SK-N-SH (cell line): ENCODE results near the gene UBR2. TPM values are rescaled to one million over a fixed set of nuclear protein-coding genes. Genes with fewer than 3 reads are reported as not detected.

ENCODE experiments used
- CTCF ChIA-PET: fragments of 300-600, 350-600 bp; formaldehyde crosslinking; extraction: SDS; loops from one replicate; lab custom pipeline; 2021; lab: Yijun Ruan, JAX
- POLR2A ChIA-PET: fragments of 350-600 bp; sonication (Branson Sonifier 250); formaldehyde crosslinking; extraction: SDS; loops from one replicate; lab custom pipeline; 2020; ENCODE audit warnings: antibody characterized with exemption, inconsistent platforms; lab: Yijun Ruan, JAX
- DNase-seq: peaks from one replicate; pipeline ENCODE4 v3.0.0; 2012
- H2AFZ ChIP-seq: fragments of 200-600 bp; sonication (generic); 2 replicates; pipeline ENCODE4 v1.8.1; 2016; ENCODE audit warnings: antibody characterized with exemption, mild to moderate bottlenecking, low read depth
- H3F3A ChIP-seq: fragments of 200-600 bp; sonication (generic); replicated peaks from 2 replicates; pipeline ENCODE3; 2016; ENCODE audit warnings: antibody characterized with exemption, mild to moderate bottlenecking; ENCODE audit not compliant: insufficient read depth
- H3K27ac ChIP-seq, 2 experiments: fragments of 200-500 bp in 1 of 2; fragments of 200-600 bp in 1 of 2; sonication (Bioruptor generic) in 1 of 2; sonication (generic), shearing (Covaris generic) in 1 of 2; 2 replicates each; pipeline versions ENCODE4 v1.5.1 to v1.6.1; 2014 to 2016; ENCODE audit warnings: low read depth in 2 of 2, inconsistent platforms in 1 of 2, low read length in 1 of 2, mild to moderate bottlenecking in 1 of 2, mixed read lengths in 1 of 2
- H3K27me3 ChIP-seq: fragments of 200-600 bp; sonication (generic), shearing (Covaris generic); 2 replicates; pipeline ENCODE4 v1.6.1; 2016; ENCODE audit warnings: mixed run types; ENCODE audit not compliant: insufficient read depth
- H3K36me3 ChIP-seq, 2 experiments: fragments of 200-500 bp in 1 of 2; fragments of 200-600 bp in 1 of 2; sonication (Bioruptor generic) in 1 of 2; sonication (generic) in 1 of 2; replicated peaks in 1 of 2; 2 replicates each; pipeline versions ENCODE3 to v1.5.1; 2014 to 2016; ENCODE audit warnings: low read length in 1 of 2, mild to moderate bottlenecking in 1 of 2; ENCODE audit not compliant: insufficient read depth in 2 of 2, control insufficient read depth in 1 of 2
- H3K4me1 ChIP-seq, 2 experiments: fragments of 200-500 bp in 1 of 2; fragments of 200-600 bp in 1 of 2; sonication (Bioruptor generic) in 1 of 2; sonication (generic), shearing (Covaris generic) in 1 of 2; 2 replicates each; pipeline versions ENCODE4 v1.5.1 to v1.6.1; 2014 to 2016; ENCODE audit warnings: low read depth in 1 of 2, low read length in 1 of 2, mixed run types in 1 of 2; ENCODE audit not compliant: insufficient read depth in 2 of 2, control insufficient read depth in 1 of 2
- H3K4me2 ChIP-seq: fragments of 200-600 bp; sonication (generic), shearing (Covaris generic); 2 replicates; pipeline ENCODE4 v1.6.1; 2017; ENCODE audit warnings: mixed run types
- H3K4me3 ChIP-seq, 2 experiments: fragments of 200-500 bp in 1 of 2; fragments of 200-600 bp in 1 of 2; sonication (Bioruptor generic) in 1 of 2; sonication (generic), shearing (Covaris generic) in 1 of 2; 2 replicates each; pipeline versions ENCODE4 v1.5.1 to v1.8.1; 2014 to 2016; ENCODE audit warnings: low read depth in 2 of 2, inconsistent platforms in 1 of 2, low read length in 1 of 2, mild to moderate bottlenecking in 1 of 2, mixed read lengths in 1 of 2, moderate library complexity in 1 of 2
- H3K79me2 ChIP-seq: fragments of 200-600 bp; sonication (generic); 2 replicates; pipeline ENCODE4 v1.8.1; 2017; ENCODE audit warnings: mild to moderate bottlenecking; ENCODE audit not compliant: insufficient read depth
- H3K9ac ChIP-seq: fragments of 200-600 bp; sonication (generic); 2 replicates; pipeline ENCODE4 v1.6.1; 2017; ENCODE audit warnings: mixed run types
- H3K9me2 ChIP-seq: fragments of 200-600 bp; sonication (generic); 2 replicates; pipeline ENCODE4 v1.6.1; 2017; ENCODE audit warnings: mixed run types
- H3K9me3 ChIP-seq: fragments of 200-600 bp; sonication (generic); 2 replicates; pipeline ENCODE4 v1.6.1; 2017; ENCODE audit warnings: mixed run types, mild to moderate bottlenecking, moderate library complexity
- H4K20me1 ChIP-seq: fragments of 200-600 bp; sonication (generic); 2 replicates; pipeline ENCODE4 v1.6.1; 2017; ENCODE audit warnings: mild to moderate bottlenecking, mixed run types; ENCODE audit not compliant: insufficient read depth
- EP300 ChIP-seq, 2 experiments: IDR thresholded peaks; 2 replicates each; pipeline versions ENCODE4 v1.4.0 to v1.6.1; 2012; ENCODE audit warnings: borderline replicate concordance in 1 of 2, low read depth in 1 of 2, low read length in 1 of 2
- EZH2phosphoT487 ChIP-seq: fragments of 200-600 bp; sonication (generic); IDR thresholded peaks from 2 replicates; pipeline ENCODE4 v1.6.1; 2017; ENCODE audit warnings: low read depth, mixed run types, mild to moderate bottlenecking, antibody characterized with exemption, moderate library complexity, borderline replicate concordance
- NRF1 ChIP-seq: IDR thresholded peaks from 2 replicates; pipeline ENCODE4 v1.6.1; 2012; ENCODE audit warnings: low read depth, mild to moderate bottlenecking, low read length
- PBX3 ChIP-seq: IDR thresholded peaks from 2 replicates; pipeline ENCODE4; 2012
- RFX5 ChIP-seq: IDR thresholded peaks from 2 replicates; pipeline ENCODE4 v1.6.1; 2012; ENCODE audit warnings: mild to moderate bottlenecking, improper control_type of control experiment, low read length
- SIN3A ChIP-seq: IDR thresholded peaks from 2 replicates; pipeline ENCODE4 v1.6.1; 2012; ENCODE audit warnings: low read depth, mild to moderate bottlenecking, low read length, moderate library complexity, borderline replicate concordance
- SMC3 ChIP-seq: IDR thresholded peaks from 2 replicates; pipeline ENCODE4 v1.6.1; 2012; ENCODE audit warnings: low read depth, low read length, improper control_type of control experiment
- TEAD4 ChIP-seq: IDR thresholded peaks from 2 replicates; pipeline ENCODE4 v1.4.0; 2012; ENCODE audit warnings: mild to moderate bottlenecking, borderline replicate concordance; ENCODE audit not compliant: insufficient read depth
- WGBS: methylation state at CpG from one replicate; pipeline ENCODE4 v1.1.6; 2017; ENCODE audit warnings: low lambda C conversion rate; 5-methylcytosine and 5-hydroxymethylcytosine counted together
- polyA plus RNA-seq, 3 experiments: library from polyadenylated mRNA; depleted of rRNA; stranded (reverse); fragments of >200 nt; gene quantifications; 2 replicates each; pipeline ENCODE4 v1.2.3, GENCODE V29; 2012

UBR2 gene
- polyA plus RNA-seq, 1 of the 3 experiments (the other 2 are of a cell fraction), result 5.2 TPM

GRCh38 chr6:42690872-42691271 lies 127.0 kb downstream of the UBR2 start:
- POLR2A ChIA-PET, result no interaction called here
- H3K9me2 ChIP-seq, result no peaks in the 10 kb centered on the region
- H2AFZ ChIP-seq, result no peak overlapping the region
- no peak overlapping the region for H3K4me3 ChIP-seq
- H3K79me2 ChIP-seq, result no peaks in the 10 kb centered on the region
- peaks cover 28% of the 10 kb centered on the region for H3F3A ChIP-seq
- peak overlapping the region in 1 of 2 experiments; percentile 32; a peak in 2 of 4 replicates for H3K27ac ChIP-seq
- H3K4me1 ChIP-seq, result peaks cover 4 to 8% of the 10 kb centered on the region in 2 experiments
- H3K9me3 ChIP-seq, result no peaks in the 10 kb centered on the region
- TF ChIP-seq TEAD4, result no peak
- TF ChIP-seq EP300 (IDR thresholded peaks at IDR 0.05; ENCODE audit: borderline replicate concordance in 1 of 2, low read depth in 1 of 2, low read length in 1 of 2), result no peak
- no peak for TF ChIP-seq SIN3A
- no peak for TF ChIP-seq PBX3
- TF ChIP-seq RFX5, result no peak
- TF ChIP-seq, all 33 proteins: peak for 0
- H4K20me1 ChIP-seq, result no peaks in the 10 kb centered on the region
- H3K4me2 ChIP-seq, result no peak overlapping the region
- CTCF ChIA-PET, result interaction anchor here (1.7 kb wide), 1 partner anchor 35 kb away, joined by 6 read pairs; no protein-coding TSS in a partner anchor
- DNase-seq, result no peak
- no peak overlapping the region for H3K9ac ChIP-seq
- peaks cover 35 to 55% of the 10 kb centered on the region in 2 experiments for H3K36me3 ChIP-seq
- no peaks in the 10 kb centered on the region for H3K27me3 ChIP-seq
- 91% methylated on average over 2 of the region's 2 CpGs for WGBS

GRCh38 chr6:42692137-42692911 lies 128.5 kb downstream of the UBR2 start:
- H2AFZ ChIP-seq, result no peak overlapping the region
- H3K79me2 ChIP-seq, result no peaks in the 10 kb centered on the region
- TF ChIP-seq NRF1, result no peak
- TF ChIP-seq SMC3, result no peak
- TF ChIP-seq PBX3, result 0 out of 2 replicates have a peak, but pooled peaks have one; percentile 3
- TF ChIP-seq EZH2phosphoT487, result no peak
- 58% methylated on average over 4 of the region's 4 CpGs for WGBS
- H3K4me2 ChIP-seq, result peak overlapping the region; percentile 37
- peak overlapping the region; percentile 55 to 64; a peak in 3 of 4 replicates for H3K27ac ChIP-seq
- peaks cover 4 to 8% of the 10 kb centered on the region in 2 experiments for H3K4me1 ChIP-seq
- H3K9me2 ChIP-seq, result no peaks in the 10 kb centered on the region
- no peak for DNase-seq
- ChIA-PET POLR2A (no interaction called here), CTCF (interaction anchor here (1.2 to 1.6 kb wide), 4 partner anchors 9 to 33 kb away, joined by 3 to 9 read pairs (median 4); no protein-coding TSS in a partner anchor)
- no peaks in the 10 kb centered on the region for H3K9me3 ChIP-seq
- peaks cover 35 to 54% of the 10 kb centered on the region in 2 experiments for H3K36me3 ChIP-seq
- peaks cover 28% of the 10 kb centered on the region for H3F3A ChIP-seq
- H4K20me1 ChIP-seq, result no peaks in the 10 kb centered on the region
- H3K4me3 ChIP-seq, result no peak overlapping the region
- no peaks in the 10 kb centered on the region for H3K27me3 ChIP-seq
- H3K9ac ChIP-seq, result peak overlapping the region; percentile 14; the same call in 1 of the 2 replicates
